GM12878 (cell line): ENCODE results near the gene SLC49A4. TPM values are rescaled to one million over a fixed set of nuclear protein-coding genes. Genes with fewer than 3 reads are reported as not detected.

ENCODE experiments used
- ATAC-seq: fragments of 200-7000 bp; cut with Tn5 transposase; 3 replicates; pipeline ENCODE4 v1.9.1; 2020; ENCODE audit warnings: mild to moderate bottlenecking, moderate library complexity
- BruUV-seq: library from RNA; stranded (reverse); fragments of 400-500 nt; replicated peaks from 2 replicates; lab custom pipeline; 2021; lab: Mats Ljungman, UMichigan
- CTCF ChIA-PET: fragments of 300-600 bp; sonication (Branson Sonifier 250); formaldehyde crosslinking; extraction: SDS; loops from one replicate; lab custom pipeline; 2021; ENCODE audit warnings: inconsistent platforms; lab: Yijun Ruan, JAX
- POLR2A ChIA-PET: fragments of 350-600 bp; formaldehyde crosslinking; extraction: SDS; loops from one replicate; lab custom pipeline; 2021; ENCODE audit warnings: inconsistent platforms; lab: Charles Lee
- RAD21 ChIA-PET: fragments of 300-600 bp; sonication (Branson Sonifier 250); formaldehyde crosslinking; loops from one replicate; lab custom pipeline; 2023; ENCODE audit warnings: antibody characterized with exemption; ENCODE audit not compliant: unreplicated experiment; lab: Charles Lee
- SMC1A ChIA-PET: fragments of 300-600 bp; sonication (Branson Sonifier 250); formaldehyde crosslinking; loops from one replicate; lab custom pipeline; 2023; ENCODE audit not compliant: unreplicated experiment, uncharacterized antibody; lab: Charles Lee
- DNase-seq: peaks from one replicate; pipeline ENCODE4 v3.0.0-alpha.2; 2011; ENCODE audit warnings: low read depth, low spot score
- FAIRE-seq: peaks from 3 replicates; lab custom pipeline; 2011; peaks lifted over from hg19 to GRCh38; lab: Jason Lieb, UNC
- H2AFZ ChIP-seq: 2 replicates; pipeline ENCODE4 v1.6.0; 2011; ENCODE audit warnings: low read depth, low read length, control low read depth; ENCODE audit not compliant: control insufficient read depth
- H3K27ac ChIP-seq: 2 replicates; pipeline ENCODE4 v1.5.1; 2011; ENCODE audit warnings: control low read depth; ENCODE audit not compliant: control insufficient read depth, insufficient read depth
- H3K27me3 ChIP-seq, 2 experiments: replicated peaks in 1 of 2; 2 replicates each; pipeline versions ENCODE4 v1.6.0 to v1.6.1; 2011; ENCODE audit warnings: low read length in 1 of 2; ENCODE audit not compliant: control insufficient read depth in 2 of 2, insufficient read depth in 2 of 2
- H3K36me3 ChIP-seq, 2 experiments: 2 replicates each; pipeline ENCODE4 v1.5.1; 2011; ENCODE audit warnings: low read length in 1 of 2; ENCODE audit not compliant: control insufficient read depth in 2 of 2, insufficient read depth in 2 of 2
- H3K4me1 ChIP-seq: 2 replicates; pipeline ENCODE4 v1.6.1; 2011; ENCODE audit warnings: mild to moderate bottlenecking, low read length, moderate library complexity, mixed read lengths; ENCODE audit not compliant: control insufficient read depth, insufficient read depth
- H3K4me2 ChIP-seq: 2 replicates; pipeline ENCODE4 v1.6.0; 2011; ENCODE audit warnings: control low read depth; ENCODE audit not compliant: control insufficient read depth, insufficient read depth
- H3K4me3 ChIP-seq: fragments of 200-600 bp; sonication (generic); 2 replicates; pipeline ENCODE4 v1.5.1; 2016
- H3K79me2 ChIP-seq: 2 replicates; pipeline ENCODE4 v1.6.0; 2011; ENCODE audit warnings: low read length; ENCODE audit not compliant: control insufficient read depth, insufficient read depth
- H3K9ac ChIP-seq: 2 replicates; pipeline ENCODE4 v1.8.0; 2011; ENCODE audit warnings: low read length, control low read depth, mixed read lengths; ENCODE audit not compliant: control insufficient read depth, insufficient read depth
- H3K9me3 ChIP-seq: replicated peaks from 3 replicates; pipeline ENCODE4 v1.5.1; 2011; ENCODE audit warnings: mild to moderate bottlenecking, low read length; ENCODE audit not compliant: control insufficient read depth, insufficient read depth
- H4K20me1 ChIP-seq: 2 replicates; pipeline ENCODE4 v1.6.0; 2011; ENCODE audit not compliant: control insufficient read depth, insufficient read depth
- BCLAF1 ChIP-seq: fragments of 450-650 bp; IDR thresholded peaks from 2 replicates; pipeline ENCODE4 v1.6.1; 2017; ENCODE audit warnings: antibody characterized with exemption, mild to moderate bottlenecking, moderate library complexity
- NBN ChIP-seq: fragments of 450-650 bp; IDR thresholded peaks from 2 replicates; pipeline ENCODE4 v1.6.1; 2016
- WGBS: methylation state at CpG from one replicate; pipeline ENCODE4 v1.1.6; 2016; ENCODE audit warnings: low lambda C conversion rate; ENCODE audit not compliant: insufficient replicate concordance, insufficient coverage; ENCODE audit errors: missing lambda C conversion rate; 5-methylcytosine and 5-hydroxymethylcytosine counted together
- in situ Hi-C: fragments of 300-500 bp; cut with MboI; formaldehyde crosslinking; loops from 9 replicates; pipeline ENCODE4 v1.14.3; 2018; ENCODE audit warnings: mixed read lengths
- intact Hi-C: fragments of 100-400 bp; cut with micrococcal nuclease; formaldehyde crosslinking; loops from one replicate; pipeline ENCODE4 v1.14.2; 2022; ENCODE audit not compliant: unreplicated experiment
- polyA plus RNA-seq, 11 experiments: library from polyadenylated mRNA; depleted of rRNA in 4 of 11; unstranded in 6 of 11; stranded (reverse) in 5 of 11; fragments of >200 nt; fragmentation: Nextera tagmentation in 4 of 11; fragmentation: Illumina TruSeq in 1 of 11; extraction: Ambion mirVana in 4 of 11; extraction: Trizol in 1 of 11; gene quantifications; 1 replicate in 1 of 11; 2 replicates in 10 of 11; pipeline versions ENCODE4 v1.2.1 to v1.2.3, GENCODE V29; 2011 to 2016; ENCODE audit warnings: inconsistent platforms in 2 of 11, missing spikeins in 2 of 11, low read depth in 1 of 11
- total RNA-seq, 4 experiments: library from RNA; depleted of rRNA in 3 of 4; stranded (reverse); fragments of >200 nt in 3 of 4; fragmentation: Illumina TruSeq in 1 of 4; extraction: Trizol in 1 of 4; gene quantifications; 2 replicates each; pipeline versions ENCODE4 v1.2.1 to v1.2.3, GENCODE V29; 2013 to 2021

The SLC49A4 gene
- total and polyA plus RNA-seq, 10 of the 15 experiments (the other 5 are each of a cell fraction or from before 2014, with no cell fraction given) = 0.48 to 2.2 (median 1.4) TPM

- DNase-seq (no peak), ATAC-seq (no peak), FAIRE-seq (no peak)
- H3K4me3 ChIP-seq = no peak overlapping the region
- in situ Hi-C loops (no loop called here), intact Hi-C loops (no loop called here)
- H2AFZ ChIP-seq = no peak overlapping the region
- TF ChIP-seq NBN = no peak
- H3K9me3 ChIP-seq = no peaks in the 10 kb centered on the region
- no peak overlapping the region for H3K27ac ChIP-seq
- no peaks in the 10 kb centered on the region for H3K79me2 ChIP-seq
- BruUV-seq = no TSS peak
- no peaks in the 10 kb centered on the region for H4K20me1 ChIP-seq
- RAD21 ChIA-PET = no interaction called here
- SMC1A ChIA-PET = no interaction called here
- no peak overlapping the region for H3K9ac ChIP-seq
- H3K4me2 ChIP-seq = no peak overlapping the region
- WGBS = 93% methylated on average over 1 of the region's 1 CpG
- no peaks in the 10 kb centered on the region for H3K27me3 ChIP-seq
- no peaks in the 10 kb centered on the region for H3K36me3 ChIP-seq
- H3K4me1 ChIP-seq = no peaks in the 10 kb centered on the region
- POLR2A ChIA-PET = no interaction called here
- CTCF ChIA-PET = no interaction called here
Observed at GRCh38 chr3:122802323-122802722, 7.5 kb downstream of the SLC49A4 start.

GRCh38 chr3:122803977-122804376, 9.1 kb downstream of the SLC49A4 start:
- CTCF ChIA-PET = no interaction called here
- FAIRE-seq = no peak
- WGBS = 26% methylated on average over 2 of the region's 2 CpGs

More at GRCh38 chr3:122803977-122804376, 9.1 kb downstream of the SLC49A4 start:
- BruUV-seq = no TSS peak
- Histone ChIP-seq H3K4me3 (no peak overlapping the region), H3K27me3 (no peaks in the 10 kb centered on the region), H3K4me2 (no peak overlapping the region), H3K36me3 (no peaks in the 10 kb centered on the region), H3K9me3 (no peaks in the 10 kb centered on the region), H3K9ac (no peak overlapping the region), H3K4me1 (no peaks in the 10 kb centered on the region), H3K79me2 (no peaks in the 10 kb centered on the region), H3K27ac (no peak overlapping the region), H4K20me1 (no peaks in the 10 kb centered on the region), H2AFZ (no peak overlapping the region)
- SMC1A ChIA-PET = no interaction called here
- POLR2A ChIA-PET = interaction anchor here (0.5 kb wide), 1 partner anchor 16 kb away, joined by 4 read pairs; no protein-coding TSS in a partner anchor
- no peak for TF ChIP-seq BCLAF1
- intact Hi-C loops (no loop called here), in situ Hi-C loops (no loop called here)
- DNase-seq (no peak), ATAC-seq (no peak)
- RAD21 ChIA-PET = no interaction called here
